HG03571 (cell line): ENCODE data around the gene EVC.
"Not testable (repeated sequence)": the region's sequence is repeated elsewhere in the genome, so short reads cannot be mapped to it uniquely, and the experiment has no call there.

ENCODE experiments used
- ATAC-seq: cut with Tn5 transposase; IDR thresholded peaks from one replicate; pipeline ENCODE4 v1.9.1; 2021; ENCODE audit not compliant: unreplicated experiment

EVC gene

GRCh38 chr4:5810770-5811430, 99.9 kb downstream of the EVC start:
- ATAC-seq, result no peak

- not testable (repeated sequence) for ATAC-seq
These were observed 101.1 kb downstream of the EVC start for GRCh38 chr4:5812057-5812456.

GRCh38 chr4:5812506-5813229, 101.7 kb downstream of the EVC start:
- no peak for ATAC-seq

- ATAC-seq, result no peak
These were observed 102.9 kb downstream of the EVC start for GRCh38 chr4:5813882-5814255.

GRCh38 chr4:5814421-5814820, 103.4 kb downstream of the EVC start:
- ATAC-seq, result no peak

GRCh38 chr4:5815641-5816040, 104.6 kb downstream of the EVC start:
- no peak for ATAC-seq

GRCh38 chr4:5816101-5816500, 105.1 kb downstream of the EVC start:
- no peak for ATAC-seq

GRCh38 chr4:5816851-5817375, 105.9 kb downstream of the EVC start:
- ATAC-seq, result no peak

GRCh38 chr4:5821665-5822358, 110.8 kb downstream of the EVC start:
- no peak for ATAC-seq

GRCh38 chr4:5822619-5823018, 111.6 kb downstream of the EVC start:
- ATAC-seq, result no peak

GRCh38 chr4:5823542-5824211, 112.7 kb downstream of the EVC start:
- ATAC-seq, result no peak

GRCh38 chr4:5824227-5824626, 113.2 kb downstream of the EVC start:
- no peak for ATAC-seq

GRCh38 chr4:5824635-5825034, 113.6 kb downstream of the EVC start:
- no peak for ATAC-seq

- no peak for ATAC-seq
These were observed 114.5 kb downstream of the EVC start for GRCh38 chr4:5825321-5826041.

GRCh38 chr4:5826437-5827107, 115.6 kb downstream of the EVC start:
- ATAC-seq, result no peak

- no peak for ATAC-seq
These were observed 116.4 kb downstream of the EVC start for GRCh38 chr4:5827108-5828004.

- ATAC-seq, result no peak
These were observed 117.0 kb downstream of the EVC start for GRCh38 chr4:5828005-5828391.

- no peak for ATAC-seq
These were observed 125.9 kb downstream of the EVC start for GRCh38 chr4:5836943-5837342.

- ATAC-seq, result not testable (repeated sequence)
These were observed 126.5 kb downstream of the EVC start for GRCh38 chr4:5837483-5837882.
